RWPE2 (cell line): ENCODE measurements around the gene TRPC4.

Experiments used
- ATAC-seq: fragments of 200-7000 bp; cut with Tn5 transposase; 3 replicates; pipeline ENCODE4 v1.9.1; 2021; ENCODE audit warnings: low read depth
- DNase-seq: peaks from one replicate; pipeline ENCODE4 v3.0.0-alpha.2; 2020; ENCODE audit warnings: low spot score
- H3K27ac ChIP-seq: fragments of 450-650 bp; 2 replicates; pipeline ENCODE4 v1.5.1; 2017; ENCODE audit warnings: mild to moderate bottlenecking; ENCODE audit not compliant: poor library complexity, severe bottlenecking
- H3K27me3 ChIP-seq: fragments of 250-450 bp; sonication (Bioruptor Pico); 2 replicates; pipeline ENCODE4 v1.5.1; 2021; ENCODE audit warnings: mild to moderate bottlenecking, moderate library complexity; ENCODE audit not compliant: insufficient read depth, poor library complexity, severe bottlenecking
- H3K36me3 ChIP-seq: fragments of 250-450 bp; sonication (Bioruptor Pico); 2 replicates; pipeline ENCODE4 v1.5.1; 2020; ENCODE audit warnings: low read depth, mild to moderate bottlenecking, moderate library complexity
- H3K4me1 ChIP-seq: fragments of 250-450 bp; sonication (Bioruptor Pico); 2 replicates; pipeline ENCODE4 v1.5.1; 2021; ENCODE audit warnings: mild to moderate bottlenecking, moderate library complexity; ENCODE audit not compliant: insufficient read depth, poor library complexity, severe bottlenecking
- H3K4me3 ChIP-seq: fragments of 250-450 bp; sonication (Bioruptor Pico); 2 replicates; pipeline ENCODE4 v1.5.1; 2021; ENCODE audit warnings: mild to moderate bottlenecking, moderate library complexity; ENCODE audit not compliant: severe bottlenecking
- H3K9me3 ChIP-seq: fragments of 250-450 bp; sonication (Bioruptor Pico); 2 replicates; pipeline ENCODE4 v1.5.1; 2021; ENCODE audit warnings: mild to moderate bottlenecking, moderate library complexity; ENCODE audit not compliant: severe bottlenecking
- CTCF ChIP-seq: fragments of 450-650 bp; IDR thresholded peaks from one replicate; pipeline ENCODE4 v1.5.1; 2017; ENCODE audit warnings: mild to moderate bottlenecking, moderate library complexity; ENCODE audit not compliant: poor library complexity, severe bottlenecking

TRPC4 gene

GRCh38 chr13:37736045-37736444, 133.5 kb downstream of the TRPC4 start:
- TF ChIP-seq CTCF: no peak
- no peaks in the 10 kb centered on the region for H3K27me3 ChIP-seq
- H3K36me3 ChIP-seq: no peaks in the 10 kb centered on the region
- H3K4me1 ChIP-seq: no peaks in the 10 kb centered on the region
- DNase-seq: no peak
- ATAC-seq: no peak
- no peak overlapping the region for H3K4me3 ChIP-seq
- H3K27ac ChIP-seq: no peak overlapping the region
- no peaks in the 10 kb centered on the region for H3K9me3 ChIP-seq

GRCh38 chr13:37735293-37735692, 134.3 kb downstream of the TRPC4 start:
- H3K27me3 ChIP-seq: no peaks in the 10 kb centered on the region
- H3K4me3 ChIP-seq: no peak overlapping the region
- H3K36me3 ChIP-seq: no peaks in the 10 kb centered on the region
- DNase-seq (no peak), ATAC-seq (no peak)
- no peak for TF ChIP-seq CTCF
- H3K27ac ChIP-seq: no peak overlapping the region
- no peaks in the 10 kb centered on the region for H3K9me3 ChIP-seq
- H3K4me1 ChIP-seq: no peaks in the 10 kb centered on the region

GRCh38 chr13:37729876-37730275, 139.7 kb downstream of the TRPC4 start:
- TF ChIP-seq CTCF: no peak
- ATAC-seq: no peak
- no peak overlapping the region for H3K4me3 ChIP-seq
- H3K27me3 ChIP-seq: no peaks in the 10 kb centered on the region
- DNase-seq: no peak
- no peak overlapping the region for H3K27ac ChIP-seq
- no peaks in the 10 kb centered on the region for H3K9me3 ChIP-seq
- no peaks in the 10 kb centered on the region for H3K4me1 ChIP-seq
- H3K36me3 ChIP-seq: no peaks in the 10 kb centered on the region

- Histone ChIP-seq H3K27ac (no peak overlapping the region), H3K9me3 (no peaks in the 10 kb centered on the region), H3K27me3 (no peaks in the 10 kb centered on the region), H3K4me1 (peaks cover 9% of the 10 kb centered on the region), H3K4me3 (no peak overlapping the region), H3K36me3 (no peaks in the 10 kb centered on the region)
- ATAC-seq (no peak), DNase-seq (no peak)
- TF ChIP-seq CTCF: no peak
Observed at GRCh38 chr13:37716420-37717195, 153.0 kb downstream of the TRPC4 start.

GRCh38 chr13:37715606-37716015, 154.0 kb downstream of the TRPC4 start:
- no peaks in the 10 kb centered on the region for H3K9me3 ChIP-seq
- DNase-seq: no peak

More at GRCh38 chr13:37715606-37716015, 154.0 kb downstream of the TRPC4 start:
- H3K4me3 ChIP-seq: no peak overlapping the region
- no peak overlapping the region for H3K27ac ChIP-seq
- no peaks in the 10 kb centered on the region for H3K27me3 ChIP-seq
- H3K36me3 ChIP-seq: no peaks in the 10 kb centered on the region
- no peak for TF ChIP-seq CTCF
- peak; percentile 66 for ATAC-seq
- peaks cover 9% of the 10 kb centered on the region for H3K4me1 ChIP-seq
